Measurements from ENCODE around the gene DOCK9.
"Not testable (repeated sequence)": the region's sequence is repeated elsewhere in the genome, so short reads cannot be mapped to it uniquely, and the experiment has no call there.

Gene DOCK9

GRCh38 chr13:98916403-98916802 is 61.5 kb downstream of the DOCK9 start:
- H3K4me3 ChIP-seq (ENCODE audit: low read length), result no peak overlapping the region
- no peak for TF ChIP-seq ZNF274 (IDR thresholded peaks at IDR 0.05; ENCODE audit: low read depth, low read length)

GRCh38 chr13:98915981-98916380 is 61.9 kb downstream of the DOCK9 start:
- TF ChIP-seq ZNF274 (IDR thresholded peaks at IDR 0.05; ENCODE audit: low read depth, low read length), result no peak

GRCh38 chr13:98915563-98915962 is 62.3 kb downstream of the DOCK9 start:
- TF ChIP-seq ZNF274 (IDR thresholded peaks at IDR 0.05; ENCODE audit: low read depth, low read length), result no peak

More at GRCh38 chr13:98915981-98916380, 61.9 kb downstream of the DOCK9 start:
- H3K4me3 ChIP-seq (ENCODE audit: low read length), result no peak overlapping the region

GRCh38 chr13:98913741-98914140 is 64.1 kb downstream of the DOCK9 start:
- TF ChIP-seq ZNF274 (IDR thresholded peaks at IDR 0.05; ENCODE audit: low read depth, low read length), result no peak
- no peak overlapping the region for H3K4me3 ChIP-seq (ENCODE audit: low read length)

More at GRCh38 chr13:98915563-98915962, 62.3 kb downstream of the DOCK9 start:
- no peak overlapping the region for H3K4me3 ChIP-seq (ENCODE audit: low read length)

- TF ChIP-seq ZNF274 (IDR thresholded peaks at IDR 0.05; ENCODE audit: low read depth, low read length), result no peak
- no peak overlapping the region for H3K4me3 ChIP-seq (ENCODE audit: low read length)
Measured at GRCh38 chr13:98912846-98913245, 65.0 kb downstream of the DOCK9 start.

GRCh38 chr13:98910501-98910951 is 67.3 kb downstream of the DOCK9 start:
- no peak for TF ChIP-seq ZNF274 (IDR thresholded peaks at IDR 0.05; ENCODE audit: low read depth, low read length)
- H3K4me3 ChIP-seq (ENCODE audit: low read length), result no peak overlapping the region

- no peak for TF ChIP-seq ZNF274 (IDR thresholded peaks at IDR 0.05; ENCODE audit: low read depth, low read length)
- no peak overlapping the region for H3K4me3 ChIP-seq (ENCODE audit: low read length)
Measured at GRCh38 chr13:98909016-98909415, 68.8 kb downstream of the DOCK9 start.

- TF ChIP-seq ZNF274 (IDR thresholded peaks at IDR 0.05; ENCODE audit: low read depth, low read length), result no peak
- H3K4me3 ChIP-seq (ENCODE audit: low read length), result no peak overlapping the region
Measured at GRCh38 chr13:98906746-98907502, 70.9 kb downstream of the DOCK9 start.

- no peak overlapping the region for H3K4me3 ChIP-seq (ENCODE audit: low read length)
- TF ChIP-seq ZNF274 (IDR thresholded peaks at IDR 0.05; ENCODE audit: low read depth, low read length), result no peak
Measured at GRCh38 chr13:98905199-98905598, 72.7 kb downstream of the DOCK9 start.

- no peak overlapping the region for H3K4me3 ChIP-seq (ENCODE audit: low read length)
- no peak for TF ChIP-seq ZNF274 (IDR thresholded peaks at IDR 0.05; ENCODE audit: low read depth, low read length)
Measured at GRCh38 chr13:98900442-98900841, 77.4 kb downstream of the DOCK9 start.

- TF ChIP-seq ZNF274 (IDR thresholded peaks at IDR 0.05; ENCODE audit: low read depth, low read length), result no peak
- no peak overlapping the region for H3K4me3 ChIP-seq (ENCODE audit: low read length)
Measured at GRCh38 chr13:98897706-98898105, 80.2 kb downstream of the DOCK9 start.

- H3K4me3 ChIP-seq (ENCODE audit: low read length), result no peak overlapping the region
- no peak for TF ChIP-seq ZNF274 (IDR thresholded peaks at IDR 0.05; ENCODE audit: low read depth, low read length)
Measured at GRCh38 chr13:98896868-98897144, 81.1 kb downstream of the DOCK9 start.

- TF ChIP-seq ZNF274 (IDR thresholded peaks at IDR 0.05; ENCODE audit: low read depth, low read length), result no peak
- no peak overlapping the region for H3K4me3 ChIP-seq (ENCODE audit: low read length)
Measured at GRCh38 chr13:98896083-98896867, 81.6 kb downstream of the DOCK9 start.

GRCh38 chr13:98894814-98895213 is 83.0 kb downstream of the DOCK9 start:
- not testable (repeated sequence) for H3K4me3 ChIP-seq (ENCODE audit: low read length)

GRCh38 chr13:98893371-98893770 is 84.5 kb downstream of the DOCK9 start:
- H3K4me3 ChIP-seq (ENCODE audit: low read length), result no peak overlapping the region
- TF ChIP-seq ZNF274 (IDR thresholded peaks at IDR 0.05; ENCODE audit: low read depth, low read length), result no peak

Data from GM08714 (cell line).